Osteoblast (primary cell): ENCODE results near the gene ROCK2. TPM values are rescaled to one million over a fixed set of nuclear protein-coding genes. Genes with fewer than 3 reads are reported as not detected.

Experiments used
- DNase-seq: peaks from one replicate; pipeline ENCODE4 v3.0.0; 2011; ENCODE audit warnings: low spot score, mixed read lengths; ENCODE audit not compliant: insufficient read length; ENCODE audit errors: missing footprints
- H2AFZ ChIP-seq: 2 replicates; pipeline ENCODE4 v1.6.0; 2011; ENCODE audit warnings: mild to moderate bottlenecking, low read length
- H3K27ac ChIP-seq: 2 replicates; pipeline ENCODE4 v1.5.1; 2011; ENCODE audit warnings: mild to moderate bottlenecking, low read depth, low read length, moderate library complexity
- H3K27me3 ChIP-seq: 2 replicates; pipeline ENCODE4 v1.6.0; 2012; ENCODE audit warnings: mild to moderate bottlenecking, control low read depth, inconsistent platforms, low read length, moderate library complexity; ENCODE audit not compliant: insufficient read depth
- H3K36me3 ChIP-seq: 2 replicates; pipeline ENCODE4 v1.5.1; 2011; ENCODE audit warnings: mild to moderate bottlenecking, low read length, control low read depth, moderate library complexity; ENCODE audit not compliant: insufficient read depth
- H3K4me1 ChIP-seq: 2 replicates; pipeline ENCODE4 v1.5.1; 2011; ENCODE audit warnings: mild to moderate bottlenecking, low read length, control low read depth, moderate library complexity; ENCODE audit not compliant: insufficient read depth
- H3K4me2 ChIP-seq: 2 replicates; pipeline ENCODE4 v1.6.0; 2011; ENCODE audit warnings: mild to moderate bottlenecking, low read length; ENCODE audit not compliant: insufficient read depth
- H3K4me3 ChIP-seq: fragments of 200-600 bp; sonication (generic); 3 replicates; pipeline ENCODE4 v1.5.1; 2012; ENCODE audit warnings: mild to moderate bottlenecking, low read length, inconsistent platforms; ENCODE audit not compliant: insufficient read depth
- H3K79me2 ChIP-seq: 2 replicates; pipeline ENCODE4 v1.6.0; 2012; ENCODE audit warnings: mild to moderate bottlenecking, low read length, control low read depth, inconsistent platforms; ENCODE audit not compliant: insufficient read depth
- H3K9me3 ChIP-seq: 2 replicates; pipeline ENCODE4 v1.5.1; 2011; ENCODE audit warnings: low read depth, low read length, control low read depth
- H4K20me1 ChIP-seq: 2 replicates; pipeline ENCODE4 v1.6.0; 2012; ENCODE audit warnings: mild to moderate bottlenecking, low read length, control low read depth; ENCODE audit not compliant: insufficient read depth
- total RNA-seq: library from RNA; depleted of rRNA; stranded (reverse); fragments of >200 nt; gene quantifications from 2 replicates; pipeline ENCODE4 v1.2.3, GENCODE V29; 2012
- TF ChIP-seq, protein P1 (sequence below): IDR thresholded peaks from 2 replicates; pipeline ENCODE4 v1.5.1; 2011; ENCODE audit warnings: mild to moderate bottlenecking, low read depth, low read length, moderate library complexity; ENCODE audit errors: extremely low read depth

ROCK2 gene
- total RNA-seq, 1 donor: 59.7 TPM

DNA sequence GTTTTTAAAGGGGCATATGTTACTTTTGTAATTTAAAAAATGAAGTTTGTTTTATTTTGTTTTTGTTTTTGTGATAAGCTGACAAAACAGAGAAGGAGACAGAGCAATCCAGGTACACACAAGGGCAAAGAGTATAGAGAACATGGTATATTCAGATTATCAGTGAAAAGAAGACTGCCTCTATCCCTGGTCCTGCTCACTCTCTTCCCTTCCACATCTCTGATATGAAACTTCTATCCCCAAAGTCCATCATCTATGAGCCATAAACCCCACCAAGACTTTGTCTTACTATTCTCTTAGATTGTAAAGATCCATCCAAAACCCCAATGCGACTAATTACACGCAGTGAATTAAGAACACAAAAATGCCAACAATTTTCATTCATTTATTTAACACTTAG lies 16.6 kb downstream of the ROCK2 start:
- Histone ChIP-seq H3K4me1 (peaks cover 10% of the 10 kb centered on the region), H3K27ac (no peak overlapping the region), H3K9me3 (no peaks in the 10 kb centered on the region), H3K27me3 (no peaks in the 10 kb centered on the region), H2AFZ (no peak overlapping the region), H4K20me1 (peaks cover 53% of the 10 kb centered on the region), H3K4me2 (no peak overlapping the region), H3K4me3 (no peak overlapping the region), H3K36me3 (no peaks in the 10 kb centered on the region), H3K79me2 (peaks cover 89% of the 10 kb centered on the region)
- DNase-seq: no peak
- TF ChIP-seq, protein P1, sequence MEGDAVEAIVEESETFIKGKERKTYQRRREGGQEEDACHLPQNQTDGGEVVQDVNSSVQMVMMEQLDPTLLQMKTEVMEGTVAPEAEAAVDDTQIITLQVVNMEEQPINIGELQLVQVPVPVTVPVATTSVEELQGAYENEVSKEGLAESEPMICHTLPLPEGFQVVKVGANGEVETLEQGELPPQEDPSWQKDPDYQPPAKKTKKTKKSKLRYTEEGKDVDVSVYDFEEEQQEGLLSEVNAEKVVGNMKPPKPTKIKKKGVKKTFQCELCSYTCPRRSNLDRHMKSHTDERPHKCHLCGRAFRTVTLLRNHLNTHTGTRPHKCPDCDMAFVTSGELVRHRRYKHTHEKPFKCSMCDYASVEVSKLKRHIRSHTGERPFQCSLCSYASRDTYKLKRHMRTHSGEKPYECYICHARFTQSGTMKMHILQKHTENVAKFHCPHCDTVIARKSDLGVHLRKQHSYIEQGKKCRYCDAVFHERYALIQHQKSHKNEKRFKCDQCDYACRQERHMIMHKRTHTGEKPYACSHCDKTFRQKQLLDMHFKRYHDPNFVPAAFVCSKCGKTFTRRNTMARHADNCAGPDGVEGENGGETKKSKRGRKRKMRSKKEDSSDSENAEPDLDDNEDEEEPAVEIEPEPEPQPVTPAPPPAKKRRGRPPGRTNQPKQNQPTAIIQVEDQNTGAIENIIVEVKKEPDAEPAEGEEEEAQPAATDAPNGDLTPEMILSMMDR: no peak

GRCh38 chr2:11326677-11327211 lies 17.7 kb downstream of the ROCK2 start:
- no peaks in the 10 kb centered on the region for H3K36me3 ChIP-seq
- no peak overlapping the region for H3K4me3 ChIP-seq
- no peaks in the 10 kb centered on the region for H3K27me3 ChIP-seq
- H2AFZ ChIP-seq: no peak overlapping the region
- H3K4me1 ChIP-seq: peaks cover 10% of the 10 kb centered on the region
- no peak overlapping the region for H3K4me2 ChIP-seq
- H3K27ac ChIP-seq: no peak overlapping the region
- no peaks in the 10 kb centered on the region for H3K9me3 ChIP-seq
- peaks cover 50% of the 10 kb centered on the region for H4K20me1 ChIP-seq
- no peak for DNase-seq
- TF ChIP-seq, protein P1: no peak
- H3K79me2 ChIP-seq: peaks cover 89% of the 10 kb centered on the region

DNA sequence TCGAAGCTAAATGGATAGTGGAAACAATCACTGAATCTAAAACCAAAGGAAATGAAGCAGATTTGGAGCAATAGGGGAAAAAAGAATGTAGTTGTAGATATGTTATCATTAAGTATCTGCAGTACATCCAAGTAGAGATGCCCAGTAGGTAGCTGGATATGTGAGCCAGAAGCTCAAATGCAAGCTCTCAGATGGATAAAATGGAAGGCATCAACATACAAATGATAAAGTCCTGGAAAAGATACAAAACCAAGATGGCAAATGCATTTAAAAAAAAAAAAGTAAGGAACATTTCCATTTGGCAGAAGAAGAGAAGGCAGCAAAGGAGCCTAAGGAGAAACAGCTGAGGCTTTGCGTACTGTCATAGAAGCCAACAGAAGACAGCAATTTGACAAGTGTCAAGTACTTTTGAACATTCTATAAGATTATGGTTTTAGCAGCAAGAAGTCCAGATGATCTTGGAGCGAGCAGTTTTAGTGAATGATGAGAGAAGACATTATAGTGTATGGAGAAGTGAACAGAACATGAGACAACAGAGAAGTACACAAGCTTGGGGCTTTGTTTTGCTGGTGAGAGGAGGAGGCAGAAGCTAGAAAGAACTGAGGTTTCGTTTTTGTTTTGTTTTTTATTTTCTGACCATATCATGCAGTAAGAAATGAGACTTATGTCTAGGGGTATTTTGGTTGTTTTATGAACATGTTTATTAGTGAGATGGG lies 18.3 kb downstream of the ROCK2 start:
- Histone ChIP-seq H3K4me3 (no peak overlapping the region), H3K79me2 (peaks cover 89% of the 10 kb centered on the region), H4K20me1 (peaks cover 55% of the 10 kb centered on the region), H3K36me3 (no peaks in the 10 kb centered on the region), H3K27me3 (no peaks in the 10 kb centered on the region), H3K4me2 (no peak overlapping the region), H3K9me3 (no peaks in the 10 kb centered on the region), H3K4me1 (peaks cover 10% of the 10 kb centered on the region), H2AFZ (no peak overlapping the region), H3K27ac (no peak overlapping the region)
- DNase-seq: no peak
- TF ChIP-seq, protein P1: no peak

DNA sequence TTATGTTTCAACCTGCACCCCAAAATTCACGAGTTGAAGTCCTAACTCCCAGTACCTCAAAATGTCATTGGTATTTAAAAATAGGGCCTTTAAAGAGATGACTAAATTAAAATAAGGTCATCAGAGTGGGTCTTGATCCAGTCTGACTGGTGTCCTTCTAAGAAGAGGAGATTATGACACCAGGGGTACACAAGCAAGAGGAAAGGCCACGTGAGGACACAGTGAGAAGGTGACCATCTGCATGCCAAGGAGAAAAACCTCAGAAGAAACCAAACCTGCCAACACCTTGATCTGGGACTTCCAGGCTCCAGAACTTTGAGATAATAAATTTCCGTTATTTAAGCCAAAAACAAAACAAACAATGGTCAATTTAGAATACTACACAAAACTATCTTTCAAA lies 22.6 kb downstream of the ROCK2 start:
- H3K27me3 ChIP-seq: no peaks in the 10 kb centered on the region
- peaks cover 52% of the 10 kb centered on the region for H4K20me1 ChIP-seq
- no peak overlapping the region for H3K4me2 ChIP-seq
- H3K4me1 ChIP-seq: no peaks in the 10 kb centered on the region
- H3K9me3 ChIP-seq: no peaks in the 10 kb centered on the region
- H3K4me3 ChIP-seq: no peak overlapping the region
- H3K79me2 ChIP-seq: peaks cover 82% of the 10 kb centered on the region
- H2AFZ ChIP-seq: no peak overlapping the region
- H3K36me3 ChIP-seq: no peaks in the 10 kb centered on the region
- TF ChIP-seq, protein P1: no peak
- no peak overlapping the region for H3K27ac ChIP-seq
- no peak for DNase-seq
